H4 (cell line): Measurements from ENCODE around the gene S100A3. TPM values are rescaled to one million over a fixed set of nuclear protein-coding genes. Genes with fewer than 3 reads are reported as not detected.
"Not testable (repeated sequence)": the region's sequence is repeated elsewhere in the genome, so short reads cannot be mapped to it uniquely, and the experiment has no call there.

Experiments used
- DNase-seq: peaks from one replicate; pipeline ENCODE4 v3.0.0-alpha.2; 2015; ENCODE audit warnings: low spot score
- total RNA-seq: library from RNA; depleted of rRNA; stranded (reverse); fragments of >200 nt; shearing (Covaris generic); gene quantifications from 2 replicates; pipeline ENCODE4 v1.2.3, GENCODE V29; 2014

The S100A3 gene
- total RNA-seq, 1 experiment from 2014 or later: 5.3 TPM

DNA sequence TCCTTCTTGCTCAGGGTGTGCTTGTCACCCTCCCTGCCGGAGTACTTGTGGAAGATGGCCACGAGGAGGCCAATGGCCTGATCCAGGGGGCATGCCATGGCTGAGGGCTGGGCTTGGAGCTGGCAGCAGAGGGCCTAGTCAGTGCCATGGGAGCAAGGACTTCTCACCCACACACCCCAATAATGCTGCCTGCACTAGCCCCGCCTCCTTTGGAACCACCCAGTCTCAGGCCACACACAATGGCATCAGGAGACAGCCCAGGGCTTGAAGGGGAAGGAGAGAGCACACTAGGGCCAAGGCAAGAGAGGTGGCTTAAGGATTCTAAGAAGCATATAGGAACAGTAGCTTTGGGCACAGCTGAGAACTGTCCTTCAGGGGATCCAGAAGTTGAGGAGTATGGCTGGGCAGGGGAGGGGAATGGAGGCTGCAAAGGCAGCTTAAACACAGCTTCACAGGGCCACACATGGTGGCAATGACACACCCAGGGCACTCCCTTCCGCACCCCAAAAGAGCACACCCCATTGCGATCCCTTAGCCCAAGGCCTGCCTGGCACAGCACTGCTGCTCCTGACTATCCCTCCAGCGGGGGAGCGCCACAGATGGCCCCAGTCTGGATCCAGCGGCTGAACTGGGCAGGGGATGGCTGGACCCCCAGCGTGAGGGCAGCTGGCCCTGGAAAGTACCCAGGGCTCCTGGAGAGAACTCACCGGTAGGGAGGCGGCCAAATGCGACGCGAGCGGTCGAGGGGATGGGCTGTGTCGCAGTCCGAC is 13.6 kb downstream of the S100A3 start, which contains the start of gene S100A6:
TSS of gene S100A6 (minus strand) at position 750 of the 770 bp plus-strand sequence. CDS start at position 98, 652 bp downstream.
- DNase-seq: peak; percentile 37

DNA sequence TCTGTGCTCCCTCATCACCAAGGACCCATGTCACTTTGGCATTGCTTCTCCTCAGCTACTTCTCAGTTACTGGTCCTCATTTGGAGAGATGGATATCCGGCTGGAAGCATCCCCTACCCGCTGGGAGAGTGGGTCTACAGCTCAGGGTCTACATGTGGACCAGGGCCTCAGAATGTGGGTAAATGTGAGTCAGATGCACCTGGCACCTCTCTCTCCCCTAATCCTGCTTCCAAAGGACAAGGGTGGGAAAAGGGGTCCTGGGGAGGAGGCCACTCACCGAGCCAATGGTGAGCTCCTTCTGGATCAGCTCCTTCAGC is 14.2 kb downstream of the S100A3 start:
- no peak for DNase-seq

DNA sequence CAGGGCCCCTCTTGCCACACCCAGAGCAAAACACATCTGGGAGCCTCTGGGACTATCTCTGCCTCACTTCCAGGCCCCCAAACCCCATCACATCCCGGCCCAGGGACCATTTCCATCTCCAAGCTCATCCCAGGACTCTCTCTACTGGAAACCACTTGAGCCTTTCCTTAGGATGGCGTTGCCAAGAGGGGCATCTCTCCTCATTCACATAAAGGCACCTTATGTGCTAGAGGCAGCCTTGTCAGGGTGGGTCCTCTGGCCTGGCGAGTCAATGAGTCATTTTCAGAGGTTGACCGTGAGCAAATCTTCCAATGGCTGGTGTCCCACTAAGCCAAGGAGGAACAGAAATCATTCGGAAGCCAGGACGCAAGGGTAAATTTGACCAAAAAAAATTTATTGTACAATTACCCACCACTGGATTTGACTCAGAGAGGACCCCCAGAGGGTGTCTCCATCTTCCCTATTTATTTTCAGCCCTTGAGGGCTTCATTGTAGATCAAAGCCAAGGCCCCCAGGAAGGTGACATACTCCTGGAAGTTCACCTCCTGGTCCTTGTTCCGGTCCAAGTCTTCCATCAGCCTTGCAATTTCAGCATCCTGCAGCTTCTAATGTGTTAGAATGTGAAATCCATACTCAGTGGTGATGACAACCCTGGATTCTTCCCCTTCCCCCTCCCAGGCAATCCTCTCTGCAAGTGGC is 14.7 kb downstream of the S100A3 start:
- DNase-seq: no peak

DNA sequence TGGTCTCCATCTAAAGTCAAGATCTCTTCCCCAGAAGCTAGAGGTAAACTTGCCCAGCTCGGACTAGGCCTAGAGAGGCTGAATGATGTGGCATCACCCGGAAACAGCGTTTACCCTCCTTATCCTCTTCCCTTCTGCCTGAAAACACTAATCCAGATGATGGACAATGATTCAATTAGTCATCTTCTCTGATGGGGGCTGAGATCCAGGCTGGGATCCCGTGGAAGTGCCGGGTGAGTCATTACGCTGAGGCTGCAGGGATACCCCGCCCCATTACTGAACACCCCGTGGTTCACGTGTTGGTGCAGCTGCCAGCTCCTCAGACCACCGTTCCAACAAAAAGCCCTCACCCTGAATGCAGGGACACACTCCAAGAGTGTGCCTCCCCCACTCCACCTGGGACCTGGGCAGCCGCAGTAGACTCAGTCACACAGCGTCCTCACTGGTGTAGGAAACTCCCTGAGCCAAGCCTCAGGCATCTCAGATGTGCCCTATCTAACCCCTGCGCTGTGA is 15.3 kb downstream of the S100A3 start:
- peak; percentile 83 for DNase-seq

DNA sequence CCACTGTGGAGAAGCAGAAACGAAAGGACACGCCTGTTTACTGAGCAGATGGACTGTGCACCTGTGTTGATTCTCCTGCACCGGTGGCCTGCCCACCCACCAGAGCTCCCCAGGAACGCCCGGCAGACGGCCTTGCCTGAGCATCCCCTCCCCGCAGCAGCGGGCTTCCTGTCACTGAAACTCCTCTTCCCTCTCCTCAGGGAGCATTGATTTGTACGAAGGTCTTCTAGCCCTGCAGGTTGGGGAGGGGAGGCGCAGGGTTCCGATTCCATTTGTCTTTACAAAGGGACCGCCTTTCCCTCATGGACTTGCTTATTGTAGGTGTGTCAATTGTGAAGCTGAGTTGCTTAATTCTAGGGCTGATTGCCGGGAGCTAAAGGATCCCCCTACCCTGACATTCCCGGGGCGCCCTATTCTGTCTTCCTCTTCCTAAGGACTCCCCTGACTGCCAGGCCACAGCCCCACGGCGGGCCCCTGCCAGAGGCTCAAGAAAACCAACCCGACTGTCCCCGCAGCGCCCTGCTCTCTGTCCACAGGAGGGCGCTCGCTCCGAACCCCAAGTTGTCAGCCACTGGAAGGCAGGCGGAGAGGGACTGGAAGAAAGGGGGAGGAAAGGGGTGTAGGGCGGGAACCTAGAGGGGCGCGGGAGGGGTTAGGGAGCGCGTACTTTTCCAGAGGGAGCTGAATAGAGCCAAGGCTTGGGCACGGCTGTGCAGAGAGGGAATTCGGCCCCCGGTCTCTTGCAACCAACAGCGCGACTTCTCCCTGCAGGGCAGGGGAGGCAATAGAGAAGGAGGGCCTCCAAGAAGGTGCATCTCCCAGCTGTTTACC is 16.1 kb downstream of the S100A3 start:
- DNase-seq: peak; percentile 78

DNA sequence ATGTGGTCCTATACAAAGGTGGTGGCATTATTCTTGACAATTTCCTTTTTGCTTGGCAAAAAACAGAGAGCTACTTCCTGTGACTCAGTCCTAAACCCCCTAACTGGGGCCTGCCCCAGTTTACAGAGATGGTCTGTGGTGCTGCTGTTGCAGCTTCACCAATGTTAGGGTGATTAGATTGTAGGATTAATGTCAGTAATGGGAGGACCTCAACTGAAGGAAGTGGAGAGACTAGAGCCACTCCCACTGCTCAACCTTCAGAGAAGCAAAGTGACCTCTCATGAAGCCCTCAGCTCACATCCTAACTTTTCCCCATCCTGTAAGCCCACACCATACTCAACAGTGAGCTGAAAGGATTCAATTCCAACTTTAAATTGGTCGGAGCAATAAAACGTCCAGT is 16.9 kb downstream of the S100A3 start:
- no peak for DNase-seq

DNA sequence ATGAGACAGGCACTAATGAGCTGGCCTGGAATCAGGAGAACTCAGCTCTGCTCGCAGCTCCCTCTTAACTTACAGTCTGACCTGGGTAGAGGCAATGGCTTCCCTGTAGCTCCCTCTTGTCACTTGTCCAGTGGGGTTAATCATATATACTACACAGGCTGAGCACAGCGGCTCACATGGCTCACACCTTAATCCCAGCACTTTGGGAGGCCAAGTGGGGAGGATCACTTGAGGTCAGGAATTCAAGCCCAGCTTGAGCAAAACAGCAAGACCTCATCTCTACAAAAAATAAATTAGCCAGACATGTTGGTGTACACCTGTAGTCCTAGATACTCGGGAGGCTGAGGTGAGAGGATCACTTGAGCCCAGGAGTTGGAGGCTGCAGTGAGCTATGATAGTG is 17.4 kb downstream of the S100A3 start:
- DNase-seq: no peak

DNA sequence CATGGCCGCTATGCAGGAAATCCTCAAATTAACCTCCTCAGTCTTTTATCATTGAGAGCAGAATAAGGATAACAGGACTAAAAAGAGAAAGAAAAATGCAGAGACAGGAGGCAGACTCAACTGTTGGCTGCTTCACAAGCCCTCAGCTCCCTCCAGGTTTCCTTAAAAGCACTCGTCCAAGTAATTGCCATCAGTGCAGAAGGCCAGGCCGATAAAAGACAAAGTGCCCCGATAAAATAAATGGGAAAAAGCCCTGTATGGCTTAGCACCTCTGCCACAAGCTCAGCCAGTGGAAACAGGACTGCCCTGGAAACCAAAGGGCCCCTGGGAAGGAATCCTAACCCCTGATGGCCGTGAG is 21.4 kb downstream of the S100A3 start:
- DNase-seq: no peak

DNA sequence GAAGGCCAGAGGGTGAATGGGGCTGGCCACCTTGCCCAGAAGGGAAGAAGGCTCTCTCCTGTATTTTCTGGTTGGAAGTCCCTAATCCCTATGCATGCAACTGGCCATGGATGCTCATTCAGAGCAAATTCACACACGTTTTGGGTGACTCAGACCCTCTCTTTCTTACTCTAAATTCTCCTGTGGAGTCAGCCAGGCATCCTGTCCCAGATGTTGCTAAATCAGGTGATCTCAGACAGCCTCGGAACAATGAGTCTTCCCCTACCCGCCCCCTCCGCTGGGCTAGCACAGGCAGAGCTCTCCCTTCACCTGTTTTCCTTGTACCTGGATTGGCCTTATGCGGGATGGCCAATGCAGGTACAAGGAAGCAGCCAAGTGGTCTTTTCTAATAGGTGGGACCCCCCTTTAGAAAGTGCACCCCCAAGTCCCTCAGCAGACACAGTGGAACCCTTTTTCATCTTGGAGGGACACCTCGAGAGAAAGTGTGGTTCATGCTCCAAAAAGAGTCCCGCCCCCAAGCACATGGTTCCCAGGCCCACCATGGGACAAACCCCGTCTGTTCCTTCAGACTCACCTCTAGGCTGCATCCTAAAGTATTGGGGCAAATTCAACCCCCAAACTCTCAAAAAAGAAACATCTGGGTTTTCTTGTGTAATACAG is 21.9 kb downstream of the S100A3 start:
- no peak for DNase-seq

DNA sequence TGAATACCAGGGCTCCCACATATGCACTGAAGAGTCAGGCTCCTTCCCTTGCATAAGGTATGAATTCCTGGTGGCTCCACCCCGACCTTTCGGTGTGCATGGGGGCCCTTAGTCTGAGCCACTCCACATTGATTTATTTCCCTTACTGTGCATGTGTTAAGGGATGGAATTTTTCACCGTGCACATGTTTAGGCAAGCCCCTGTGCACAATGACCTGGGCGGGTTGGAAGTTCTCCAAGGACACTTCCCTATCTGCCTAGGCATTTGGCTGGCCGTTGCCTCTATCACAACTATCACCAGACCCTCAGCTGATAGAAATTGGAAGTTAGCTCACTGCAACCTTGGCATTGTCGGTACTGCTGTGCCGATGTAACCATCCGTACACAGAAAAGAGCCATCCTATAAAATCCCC is 22.9 kb downstream of the S100A3 start:
- no peak for DNase-seq

DNA sequence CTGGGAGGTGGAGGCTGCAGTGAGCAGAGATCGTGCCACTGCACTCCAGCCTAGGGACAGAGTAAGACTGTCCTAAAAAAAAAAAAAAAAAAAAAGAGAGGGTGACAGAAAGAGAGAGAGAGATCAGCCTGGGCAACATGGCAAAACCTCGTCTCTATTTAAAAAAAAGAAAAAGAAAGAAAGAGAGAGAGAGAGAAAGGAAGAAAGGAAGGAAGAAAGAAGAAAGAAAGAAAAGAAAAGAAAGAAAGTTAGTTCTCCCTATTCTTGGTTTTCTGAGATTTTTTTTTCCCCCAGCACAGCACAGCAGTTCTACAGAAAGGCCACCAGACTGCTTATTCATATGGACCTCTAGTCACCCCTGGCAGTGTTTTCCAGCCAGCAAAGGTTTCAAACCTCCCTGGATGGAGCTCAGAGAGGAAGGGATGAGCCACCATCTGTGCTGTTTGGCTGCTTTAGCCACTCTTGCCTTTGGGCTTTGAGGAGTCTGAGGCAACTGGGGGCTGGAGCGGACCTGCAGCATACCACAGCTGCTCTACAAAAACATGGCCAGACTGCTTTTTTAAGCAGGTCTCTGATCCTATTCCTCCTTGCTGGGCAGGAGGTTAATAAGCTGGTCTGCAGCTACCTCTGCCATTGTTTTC is 23.9 kb downstream of the S100A3 start:
- no peak for DNase-seq

DNA sequence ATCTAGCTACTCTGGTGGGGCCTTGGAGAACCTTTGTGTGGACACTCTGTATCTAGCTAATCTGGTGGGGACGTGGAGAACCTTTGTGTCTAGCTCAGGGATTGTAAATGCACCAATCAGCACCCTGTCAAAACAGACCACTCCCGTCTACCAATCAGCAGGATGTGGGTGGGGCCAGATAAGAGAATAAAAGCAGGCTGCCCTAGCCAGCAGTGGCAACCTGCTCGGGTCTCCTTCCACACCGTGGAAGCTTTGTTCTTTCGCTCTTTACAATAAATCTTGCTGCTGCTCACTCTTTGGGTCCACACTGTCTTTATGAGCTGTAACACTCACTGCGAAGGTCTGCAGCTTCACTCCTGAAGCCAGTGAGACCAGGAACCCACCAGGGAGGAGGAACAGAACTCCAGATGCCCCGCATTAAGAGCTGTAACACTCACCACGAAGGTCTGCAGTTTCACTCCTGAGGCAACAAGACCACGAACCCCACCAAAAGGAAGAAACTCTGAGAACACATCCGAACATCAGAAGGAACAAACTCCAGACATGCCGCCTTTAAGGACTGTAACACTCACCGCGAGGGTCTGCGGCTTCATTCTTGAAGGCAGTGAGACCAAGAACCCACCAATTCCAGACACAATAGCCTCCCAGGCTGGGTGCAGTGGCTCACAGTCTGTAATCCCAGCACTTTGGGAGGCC is 26.6 kb downstream of the S100A3 start:
- DNase-seq: not testable (repeated sequence)

DNA sequence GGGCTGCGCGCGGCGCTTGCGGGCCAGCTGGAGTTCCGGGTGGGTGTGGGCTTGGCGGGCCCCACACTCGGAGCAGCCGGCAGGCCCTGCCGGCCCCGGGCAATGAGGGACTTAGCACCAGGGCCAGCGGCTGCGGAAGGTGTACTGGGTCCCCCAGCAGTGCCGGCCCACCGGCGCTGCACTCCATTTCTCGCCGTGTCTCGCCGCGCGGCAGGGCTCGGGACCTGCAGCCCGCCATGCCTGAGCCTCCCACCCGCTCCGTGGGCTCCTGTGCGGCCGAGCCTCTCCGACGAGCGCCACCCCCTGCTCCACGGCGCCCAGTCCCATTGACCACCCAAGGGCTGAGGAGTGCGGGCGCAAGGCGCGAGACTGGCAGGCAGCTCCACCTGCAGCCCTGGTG is 27.2 kb downstream of the S100A3 start:
- DNase-seq: not testable (repeated sequence)

DNA sequence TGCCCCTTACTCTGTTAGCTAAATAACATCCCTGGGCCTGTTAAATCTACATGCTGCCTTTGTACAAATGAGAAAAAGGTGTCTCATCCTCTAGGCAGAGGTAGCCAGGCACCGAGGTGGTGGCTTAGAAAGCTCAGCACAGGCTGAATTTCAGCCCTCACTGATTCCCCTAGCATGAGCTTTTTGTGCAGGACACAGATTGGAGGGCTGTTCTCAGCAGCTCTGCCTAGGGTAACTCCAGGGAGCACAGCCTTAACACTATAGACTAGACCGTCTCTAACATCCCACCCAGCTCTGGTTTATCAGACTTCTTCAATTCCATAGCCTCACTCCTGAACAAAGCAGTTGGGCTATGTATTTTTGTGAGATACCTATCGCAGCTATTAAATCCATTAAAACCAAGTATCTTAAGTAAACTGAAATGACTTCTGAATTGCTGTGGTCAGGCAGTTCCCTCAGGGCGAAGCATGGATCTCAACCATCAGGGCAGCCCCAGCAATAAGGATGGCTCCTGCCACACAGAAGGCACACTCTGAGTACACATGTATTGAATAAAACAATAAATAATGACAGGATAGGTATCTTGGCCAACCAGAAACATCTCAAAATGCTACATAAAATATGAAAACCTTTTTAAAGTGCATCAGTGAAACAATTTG is 28.1 kb downstream of the S100A3 start:
- no peak for DNase-seq

DNA sequence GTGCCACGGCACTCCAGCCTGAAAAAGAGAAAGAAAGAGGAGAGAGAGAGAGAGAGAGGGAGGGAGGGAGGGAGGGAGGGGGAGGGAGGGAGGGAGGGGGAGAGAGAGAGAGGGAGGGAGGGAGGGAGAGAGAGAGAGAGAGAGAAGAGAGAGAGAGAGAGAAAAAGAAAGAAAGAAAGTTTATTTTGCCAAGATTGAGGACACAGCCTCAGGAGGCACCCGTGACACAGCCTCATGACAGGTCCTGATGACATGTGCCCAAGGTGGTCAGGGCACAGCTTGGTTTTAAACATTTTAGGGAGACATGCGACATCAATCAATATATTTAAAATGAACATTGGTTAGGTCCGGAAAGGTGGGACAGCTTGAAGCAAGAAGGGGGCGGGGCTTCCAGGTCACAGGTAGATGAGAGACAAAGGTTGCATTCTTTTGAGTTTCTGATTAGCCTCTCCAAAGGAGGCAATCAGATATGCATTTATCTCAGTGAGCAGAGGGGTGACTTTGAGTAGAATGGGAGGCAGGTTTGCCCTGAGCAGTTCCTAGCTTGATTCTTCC is 28.8 kb downstream of the S100A3 start:
- not testable (repeated sequence) for DNase-seq

DNA sequence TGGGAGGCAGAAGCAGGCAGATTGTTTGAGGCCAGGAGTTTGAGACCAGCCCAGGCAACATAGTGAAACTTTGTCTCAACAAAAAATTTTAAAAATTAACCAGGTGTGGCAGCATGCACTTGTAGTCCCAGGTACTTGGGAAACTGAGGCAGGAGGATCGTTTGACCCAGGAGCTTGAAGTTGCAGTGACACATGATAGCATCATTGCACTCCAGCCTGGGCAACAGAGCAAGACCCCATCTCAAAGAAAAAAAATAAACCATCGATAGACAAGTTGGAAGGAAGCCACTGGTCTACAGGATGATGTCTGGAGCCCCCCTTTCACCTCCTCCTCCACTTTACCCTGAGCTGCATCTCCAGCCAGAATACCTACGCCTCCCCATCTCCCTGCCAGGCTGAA is 29.8 kb downstream of the S100A3 start:
- no peak for DNase-seq

DNA sequence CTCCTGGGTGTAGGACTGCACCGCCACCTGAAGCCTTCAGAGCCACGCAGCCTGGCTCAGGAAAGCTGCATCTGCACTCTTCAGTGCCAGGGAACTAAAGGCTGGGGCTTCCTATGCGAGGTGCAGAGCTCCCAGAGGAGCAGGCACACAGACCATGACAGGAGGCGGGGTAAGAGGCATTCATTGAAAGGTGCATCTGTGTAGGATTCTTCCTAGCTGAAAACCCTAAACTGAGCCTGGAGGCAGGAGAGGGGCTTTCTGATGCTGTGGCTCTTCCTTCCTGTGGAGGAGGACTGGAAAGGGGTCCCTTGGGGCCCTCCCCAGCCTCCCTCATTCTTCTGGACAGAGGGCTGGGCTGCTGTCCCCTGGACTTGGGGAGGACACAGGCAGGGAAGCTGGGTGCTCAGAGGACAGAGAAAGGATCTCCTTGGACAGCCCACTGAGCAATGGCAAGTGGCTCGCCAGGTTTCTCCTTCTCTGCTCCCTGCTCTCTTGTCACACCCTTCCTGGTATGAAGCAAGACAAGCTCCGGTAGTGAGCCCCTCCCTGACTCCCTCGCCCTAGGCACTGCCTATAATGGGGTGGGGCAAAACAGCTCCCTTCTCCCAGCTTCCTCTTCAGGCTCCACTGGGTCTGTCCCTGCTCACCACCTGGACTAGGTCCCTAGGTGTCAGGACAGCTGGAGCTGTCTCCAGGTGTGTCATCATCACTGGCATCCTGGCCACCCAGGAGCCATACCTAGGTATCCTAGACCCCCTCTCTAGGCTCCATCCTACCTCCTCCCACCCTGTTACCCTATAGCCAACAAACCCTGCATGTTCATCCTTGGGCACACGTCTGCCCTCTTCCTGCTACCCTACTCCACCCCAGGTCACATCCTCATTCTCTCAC is 33.3 kb downstream of the S100A3 start:
- DNase-seq: no peak

DNA sequence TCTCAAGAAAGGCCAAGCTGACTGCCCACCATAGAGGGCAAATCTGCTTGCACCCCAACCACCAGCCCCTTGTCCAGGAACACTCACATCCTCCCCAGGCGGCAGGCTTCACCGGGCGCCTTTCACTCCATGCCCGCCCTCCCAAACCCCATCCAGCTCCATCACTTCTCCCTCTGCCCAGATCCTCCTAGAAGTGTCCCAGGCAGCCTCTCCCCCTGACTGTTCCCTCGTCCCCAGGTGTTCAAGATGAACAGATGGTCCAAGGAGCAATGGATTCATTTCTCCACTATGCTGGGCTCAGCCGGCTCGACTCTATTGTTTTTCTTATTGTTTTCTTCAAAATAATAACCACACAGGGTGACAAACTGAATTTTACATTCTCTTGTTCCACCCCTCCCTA is 35.4 kb downstream of the S100A3 start:
- no peak for DNase-seq

DNA sequence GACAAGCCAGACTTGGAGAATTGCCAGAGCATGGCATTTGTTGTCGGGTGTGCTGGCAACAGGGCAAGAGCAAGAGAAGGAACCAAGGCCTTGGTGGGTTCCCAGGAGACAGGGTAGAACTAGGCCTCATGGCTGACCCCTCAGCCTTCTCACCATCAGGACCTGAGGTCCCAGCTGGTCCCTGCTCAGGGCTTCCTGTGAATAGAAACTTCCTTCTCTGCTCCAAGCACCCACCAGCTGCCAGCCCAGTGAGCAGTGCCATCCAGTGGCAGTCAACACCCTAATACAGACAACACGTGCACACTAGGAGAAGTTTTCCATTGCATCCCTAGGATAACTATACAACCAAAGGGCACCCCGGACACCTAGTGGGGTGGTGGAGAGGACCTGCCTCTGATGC is 36.0 kb downstream of the S100A3 start:
- peak; percentile 52 for DNase-seq
